Measurements from ENCODE around the gene ZBTB1. TPM values are rescaled to one million over a fixed set of nuclear protein-coding genes. Genes with fewer than 3 reads are reported as not detected.
A peak's percentile ranks its signal among the peaks of the same experiment; 100 is the strongest.

The ZBTB1 gene
- total and polyA plus RNA-seq, 2 experiments from 2014 or later, result 28.5 to 31.4 TPM

DNA sequence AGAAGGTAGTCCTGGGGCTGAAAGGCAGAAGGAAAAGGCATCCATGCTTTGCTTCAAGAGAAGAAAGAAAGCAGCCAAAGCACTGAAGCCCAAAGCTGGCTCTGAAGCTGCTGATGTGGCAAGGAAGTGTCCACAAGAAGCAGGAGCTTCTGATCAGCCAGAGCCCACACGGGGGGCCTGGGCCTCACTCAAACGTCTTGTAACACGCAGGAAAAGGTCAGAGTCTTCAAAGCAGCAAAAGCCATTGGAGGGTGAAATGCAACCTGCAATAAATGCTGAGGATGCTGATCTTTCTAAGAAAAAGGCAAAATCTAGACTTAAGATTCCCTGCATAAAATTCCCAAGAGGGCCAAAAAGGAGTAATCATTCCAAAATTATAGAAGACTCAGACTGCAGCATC is 36.1 kb upstream of the ZBTB1 start:
- no peak for DNase-seq (ENCODE audit: low read depth in 1 of 2, low spot score in 1 of 2)
- TF ChIP-seq, protein P1, sequence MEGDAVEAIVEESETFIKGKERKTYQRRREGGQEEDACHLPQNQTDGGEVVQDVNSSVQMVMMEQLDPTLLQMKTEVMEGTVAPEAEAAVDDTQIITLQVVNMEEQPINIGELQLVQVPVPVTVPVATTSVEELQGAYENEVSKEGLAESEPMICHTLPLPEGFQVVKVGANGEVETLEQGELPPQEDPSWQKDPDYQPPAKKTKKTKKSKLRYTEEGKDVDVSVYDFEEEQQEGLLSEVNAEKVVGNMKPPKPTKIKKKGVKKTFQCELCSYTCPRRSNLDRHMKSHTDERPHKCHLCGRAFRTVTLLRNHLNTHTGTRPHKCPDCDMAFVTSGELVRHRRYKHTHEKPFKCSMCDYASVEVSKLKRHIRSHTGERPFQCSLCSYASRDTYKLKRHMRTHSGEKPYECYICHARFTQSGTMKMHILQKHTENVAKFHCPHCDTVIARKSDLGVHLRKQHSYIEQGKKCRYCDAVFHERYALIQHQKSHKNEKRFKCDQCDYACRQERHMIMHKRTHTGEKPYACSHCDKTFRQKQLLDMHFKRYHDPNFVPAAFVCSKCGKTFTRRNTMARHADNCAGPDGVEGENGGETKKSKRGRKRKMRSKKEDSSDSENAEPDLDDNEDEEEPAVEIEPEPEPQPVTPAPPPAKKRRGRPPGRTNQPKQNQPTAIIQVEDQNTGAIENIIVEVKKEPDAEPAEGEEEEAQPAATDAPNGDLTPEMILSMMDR (IDR thresholded peaks at IDR 0.05; ENCODE audit: low read depth, low read length), result no peak
- H3K9me3 ChIP-seq (ENCODE audit: low read depth), result no peaks in the 10 kb centered on the region

DNA sequence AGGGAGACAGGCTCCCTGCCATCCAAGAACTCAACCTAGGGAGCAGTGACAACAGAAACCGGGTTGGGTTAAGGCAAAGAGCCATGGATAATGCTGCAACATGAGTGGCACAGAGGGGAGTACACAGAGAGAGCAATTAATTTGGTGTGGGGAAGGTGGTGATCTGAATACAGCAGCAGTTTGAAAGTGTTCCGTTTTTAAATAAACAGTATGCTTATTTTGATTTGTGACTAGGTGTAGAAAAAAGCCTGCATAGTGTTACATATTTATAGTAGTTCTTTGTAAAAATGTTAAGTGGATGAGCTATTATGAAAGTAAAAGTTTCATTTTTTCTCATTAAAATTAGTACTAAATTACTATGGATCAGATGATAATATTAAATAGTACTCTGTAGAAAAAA is 30.5 kb upstream of the ZBTB1 start:
- no peak for DNase-seq (ENCODE audit: low read depth in 1 of 2, low spot score in 1 of 2)
- H3K9me3 ChIP-seq (ENCODE audit: low read depth), result no peaks in the 10 kb centered on the region

More for the DNA sequence above, 36.1 kb upstream of the ZBTB1 start:
- no peak overlapping the region for H3K4me3 ChIP-seq
- peaks cover 14% of the 10 kb centered on the region for H3K4me1 ChIP-seq (ENCODE audit: low read depth)
- no peak overlapping the region for H3K27ac ChIP-seq
- no peaks in the 10 kb centered on the region for H3K36me3 ChIP-seq
- no peaks in the 10 kb centered on the region for H3K27me3 ChIP-seq

DNA sequence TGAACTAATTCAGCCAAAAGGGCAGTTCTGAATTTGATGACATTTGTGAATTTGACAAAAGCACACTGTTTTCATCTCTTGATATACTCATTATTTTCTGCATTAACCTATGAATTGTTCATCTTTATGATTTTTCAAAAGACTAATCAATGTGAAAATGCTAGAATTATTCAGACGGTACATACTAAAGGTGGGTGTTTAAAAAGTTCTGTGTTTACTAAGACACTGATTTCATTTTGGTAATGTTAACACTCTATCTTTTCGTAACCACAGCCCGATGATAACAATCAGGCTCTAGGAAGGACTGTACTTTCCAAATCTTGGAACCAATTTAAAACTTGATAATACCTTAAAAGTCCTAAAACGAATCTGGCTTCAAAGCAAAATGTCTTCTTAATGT is 29.9 kb upstream of the ZBTB1 start:
- DNase-seq (ENCODE audit: low read depth in 1 of 2, low spot score in 1 of 2), result no peak
- no peaks in the 10 kb centered on the region for H3K36me3 ChIP-seq
- no peaks in the 10 kb centered on the region for H3K9me3 ChIP-seq (ENCODE audit: low read depth)
- H3K4me3 ChIP-seq, result no peak overlapping the region
- no peaks in the 10 kb centered on the region for H3K27me3 ChIP-seq
- TF ChIP-seq, protein P1 (IDR thresholded peaks at IDR 0.05; ENCODE audit: low read depth, low read length), result no peak
- H3K4me1 ChIP-seq (ENCODE audit: low read depth), result no peaks in the 10 kb centered on the region
- no peak overlapping the region for H3K27ac ChIP-seq

More for the DNA sequence above, 30.5 kb upstream of the ZBTB1 start:
- Histone ChIP-seq H3K27ac (no peak overlapping the region), H3K27me3 (no peaks in the 10 kb centered on the region), H3K4me1 (ENCODE audit: low read depth) (no peaks in the 10 kb centered on the region), H3K36me3 (no peaks in the 10 kb centered on the region), H3K4me3 (no peak overlapping the region)
- TF ChIP-seq, protein P1 (IDR thresholded peaks at IDR 0.05; ENCODE audit: low read depth, low read length), result no peak

DNA sequence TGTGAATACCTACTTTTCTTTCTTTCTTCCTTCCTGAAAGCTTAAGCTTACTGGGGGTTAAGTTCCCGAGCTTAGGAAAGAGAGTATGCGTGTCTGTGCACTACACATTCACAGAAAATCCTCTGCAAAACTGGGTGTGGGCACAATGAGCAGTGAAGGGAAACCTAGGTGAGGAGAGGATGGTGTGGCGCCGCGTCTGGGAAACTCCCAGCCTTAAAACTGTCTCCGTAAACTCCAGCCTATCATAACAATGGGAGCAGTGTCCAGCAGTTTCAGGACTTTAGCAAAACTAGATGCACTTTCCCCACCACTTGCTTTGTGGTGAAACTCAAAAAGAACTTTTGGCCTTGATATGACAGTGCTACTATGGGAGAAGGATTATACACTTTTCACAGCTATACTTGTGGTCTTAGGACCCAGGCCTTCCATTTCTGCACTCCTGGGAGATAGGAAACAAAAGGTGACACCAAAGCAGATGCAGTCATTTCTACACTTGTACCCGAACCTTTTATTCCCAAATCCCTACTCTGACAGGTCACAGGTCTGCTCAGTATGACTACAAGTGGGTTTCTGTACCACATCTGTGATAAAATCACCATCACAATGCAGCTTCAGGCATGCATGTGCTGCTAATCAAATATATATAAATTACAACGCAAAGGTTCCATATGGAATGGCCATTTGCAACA is 28.8 kb upstream of the ZBTB1 start:
- H3K27ac ChIP-seq, result peak overlapping the region; percentile 24
- TF ChIP-seq, protein P1 (IDR thresholded peaks at IDR 0.05; ENCODE audit: low read depth, low read length), result no peak

DNA sequence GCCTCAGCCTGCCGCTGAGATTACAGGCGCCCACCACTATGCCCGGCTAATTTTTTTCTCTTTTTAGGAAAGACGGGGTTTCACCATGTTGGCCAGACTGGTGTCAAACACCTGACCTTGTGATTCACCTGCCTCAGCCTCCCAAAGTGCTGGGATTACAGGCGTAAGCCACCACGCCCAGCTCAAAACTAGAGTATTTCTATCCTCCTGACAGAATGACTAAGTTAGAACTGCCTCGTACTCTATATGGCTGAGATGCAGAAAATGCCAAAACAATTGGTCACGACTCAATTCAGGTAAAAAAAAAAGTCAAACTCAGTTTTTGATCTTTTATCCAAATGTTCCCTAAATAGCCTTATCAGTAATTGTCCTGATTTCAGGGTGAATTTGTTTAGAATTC is 28.1 kb upstream of the ZBTB1 start:
- no peaks in the 10 kb centered on the region for H3K4me1 ChIP-seq (ENCODE audit: low read depth)
- H3K27me3 ChIP-seq, result no peaks in the 10 kb centered on the region
- DNase-seq (ENCODE audit: low read depth in 1 of 2, low spot score in 1 of 2), result no peak
- TF ChIP-seq, protein P1 (IDR thresholded peaks at IDR 0.05; ENCODE audit: low read depth, low read length), result no peak
- no peaks in the 10 kb centered on the region for H3K9me3 ChIP-seq (ENCODE audit: low read depth)
- H3K27ac ChIP-seq, result no peak overlapping the region
- no peak overlapping the region for H3K4me3 ChIP-seq
- H3K36me3 ChIP-seq, result no peaks in the 10 kb centered on the region

More for the DNA sequence above, 28.8 kb upstream of the ZBTB1 start:
- Histone ChIP-seq H3K36me3 (no peaks in the 10 kb centered on the region), H3K27me3 (no peaks in the 10 kb centered on the region), H3K4me3 (no peak overlapping the region), H3K4me1 (ENCODE audit: low read depth) (no peaks in the 10 kb centered on the region), H3K9me3 (ENCODE audit: low read depth) (no peaks in the 10 kb centered on the region)
- no peak for DNase-seq (ENCODE audit: low read depth in 1 of 2, low spot score in 1 of 2)

All from cardiac muscle cell (in vitro differentiated cells and primary cell).